ENCODE data around the gene TMEM267.
"Not testable (repeated sequence)": the region's sequence is repeated elsewhere in the genome, so short reads cannot be mapped to it uniquely, and the experiment has no call there.

Gene TMEM267

GRCh38 chr5:43483298-43484105 lies at the start of gene TMEM267:
Gene TMEM267, minus strand, starts transcription at chr5:43483865. Its CDS starts 29,896 bp downstream, at chr5:43453969.
- DNase-seq: peak; percentile 87 to 93

- no peak for DNase-seq
Observed at GRCh38 chr5:43530648-43531047, 47.0 kb upstream of the TMEM267 start.

GRCh38 chr5:43523662-43524072 lies 40.0 kb upstream of the TMEM267 start:
- no peak for DNase-seq

- no peak for DNase-seq
Observed at GRCh38 chr5:43520615-43521014, 37.0 kb upstream of the TMEM267 start.

- DNase-seq: no peak
Observed at GRCh38 chr5:43515678-43516048, 32.0 kb upstream of the TMEM267 start.

GRCh38 chr5:43514816-43515677 lies 31.4 kb upstream of the TMEM267 start, which contains the start of gene C5orf34:
Gene C5orf34, minus strand, starts transcription at chr5:43515148. Its CDS starts 5,809 bp downstream, at chr5:43509339.
- DNase-seq: peak; percentile 95 to 97

GRCh38 chr5:43514471-43514815 lies 30.8 kb upstream of the TMEM267 start:
- peak; percentile 21 to 37 for DNase-seq

GRCh38 chr5:43514025-43514424 lies 30.4 kb upstream of the TMEM267 start:
- no peak for DNase-seq

GRCh38 chr5:43511062-43511461 lies 27.4 kb upstream of the TMEM267 start:
- DNase-seq: not testable (repeated sequence)

- no peak for DNase-seq
Observed at GRCh38 chr5:43498581-43498980, 14.9 kb upstream of the TMEM267 start.

- peak in 1 of 2 experiments; percentile 22 for DNase-seq
Observed at GRCh38 chr5:43497311-43498104, 13.8 kb upstream of the TMEM267 start.

- no peak for DNase-seq
Observed at GRCh38 chr5:43491326-43491725, 7.7 kb upstream of the TMEM267 start.

- DNase-seq: no peak
Observed at GRCh38 chr5:43486353-43486752, 2.7 kb upstream of the TMEM267 start.

GRCh38 chr5:43485406-43485805 lies 1.7 kb upstream of the TMEM267 start:
- peak; percentile 21 to 38 for DNase-seq

- peak; percentile 88 to 89 for DNase-seq
Observed at GRCh38 chr5:43484106-43484849, 613 bp upstream of the TMEM267 start.

GRCh38 chr5:43482490-43483297 lies 971 bp downstream of the TMEM267 start:
- DNase-seq: peak; percentile 11 to 12

GRCh38 chr5:43469671-43470391 lies 13.8 kb downstream of the TMEM267 start:
- DNase-seq: no peak

- no peak for DNase-seq
Observed at GRCh38 chr5:43467100-43467499, 16.6 kb downstream of the TMEM267 start.

- not testable (repeated sequence) for DNase-seq
Observed at GRCh38 chr5:43465455-43465854, 18.2 kb downstream of the TMEM267 start.

- no peak for DNase-seq
Observed at GRCh38 chr5:43461066-43461465, 22.6 kb downstream of the TMEM267 start.

GRCh38 chr5:43456556-43456955 lies 27.1 kb downstream of the TMEM267 start:
- DNase-seq: no peak

Measured in Kasumi-1 (cell line).